DOHH2 (cell line): ENCODE results near the gene IFT57.

ENCODE experiments used
- H3F3A ChIP-seq: fragments of 200-600 bp; sonication (generic), shearing (Covaris generic); 2 replicates; pipeline ENCODE4 v1.6.0; 2016; ENCODE audit warnings: antibody characterized with exemption, mild to moderate bottlenecking; ENCODE audit not compliant: control insufficient read depth, insufficient read depth
- H3K27ac ChIP-seq: fragments of 200-600 bp; sonication (generic); 2 replicates; pipeline ENCODE4 v1.5.1; 2014; ENCODE audit warnings: low read depth, mild to moderate bottlenecking, low read length, moderate library complexity
- H3K27me3 ChIP-seq: fragments of 200-600 bp; sonication (generic); 2 replicates; pipeline ENCODE4 v1.6.1; 2014; ENCODE audit warnings: mild to moderate bottlenecking, low read length, mixed read lengths; ENCODE audit not compliant: control insufficient read depth
- H3K36me3 ChIP-seq: fragments of 200-600 bp; sonication (generic); 2 replicates; pipeline ENCODE4 v1.6.1; 2014; ENCODE audit warnings: mild to moderate bottlenecking, low read length, moderate library complexity, mixed read lengths; ENCODE audit not compliant: control insufficient read depth
- H3K4me1 ChIP-seq: fragments of 200-600 bp; sonication (generic); 2 replicates; pipeline ENCODE4 v1.6.1; 2014; ENCODE audit warnings: mild to moderate bottlenecking, low read length, mixed read lengths; ENCODE audit not compliant: control insufficient read depth
- H3K4me2 ChIP-seq: fragments of 200-600 bp; sonication (generic); 2 replicates; pipeline ENCODE4 v1.6.0; 2014; ENCODE audit warnings: mild to moderate bottlenecking, low read length, moderate library complexity
- H3K4me3 ChIP-seq: fragments of 200-600 bp; sonication (generic); 2 replicates; pipeline ENCODE4 v1.5.1; 2014; ENCODE audit warnings: mild to moderate bottlenecking, low read length, mixed read lengths
- H3K79me2 ChIP-seq: fragments of 200-600 bp; sonication (generic); 2 replicates; pipeline ENCODE4 v1.6.1; 2014; ENCODE audit warnings: mild to moderate bottlenecking, low read length, mixed read lengths; ENCODE audit not compliant: control insufficient read depth
- H3K9me2 ChIP-seq: fragments of 200-600 bp; sonication (generic); replicated peaks from 2 replicates; pipeline ENCODE4 v1.6.1; 2014; ENCODE audit warnings: mild to moderate bottlenecking, low read length, mixed read lengths; ENCODE audit not compliant: control insufficient read depth
- H3K9me3 ChIP-seq: fragments of 200-600 bp; sonication (generic); 2 replicates; pipeline ENCODE4 v1.6.1; 2014; ENCODE audit warnings: antibody characterized with exemption, low read length, mixed read lengths; ENCODE audit not compliant: control insufficient read depth, insufficient read depth
- H4K20me1 ChIP-seq: fragments of 200-600 bp; sonication (generic); 2 replicates; pipeline ENCODE4 v1.6.0; 2014; ENCODE audit warnings: low read depth, mild to moderate bottlenecking, antibody characterized with exemption, low read length, moderate library complexity; ENCODE audit not compliant: control insufficient read depth, insufficient read depth
- EZH2phosphoT487 ChIP-seq: fragments of 200-600 bp; sonication (generic); IDR thresholded peaks from 2 replicates; pipeline ENCODE4 v1.6.1; 2017; ENCODE audit warnings: borderline replicate concordance, mild to moderate bottlenecking, antibody characterized with exemption, low read length, moderate library complexity, mixed read lengths
- TF ChIP-seq, protein P1 (sequence below): fragments of 200-600 bp; sonication (generic); IDR thresholded peaks from one replicate; pipeline ENCODE4 v1.5.1; 2014; ENCODE audit warnings: antibody characterized with exemption, mild to moderate bottlenecking, low read depth, low read length; ENCODE audit not compliant: poor library complexity, severe bottlenecking

The IFT57 gene

DNA sequence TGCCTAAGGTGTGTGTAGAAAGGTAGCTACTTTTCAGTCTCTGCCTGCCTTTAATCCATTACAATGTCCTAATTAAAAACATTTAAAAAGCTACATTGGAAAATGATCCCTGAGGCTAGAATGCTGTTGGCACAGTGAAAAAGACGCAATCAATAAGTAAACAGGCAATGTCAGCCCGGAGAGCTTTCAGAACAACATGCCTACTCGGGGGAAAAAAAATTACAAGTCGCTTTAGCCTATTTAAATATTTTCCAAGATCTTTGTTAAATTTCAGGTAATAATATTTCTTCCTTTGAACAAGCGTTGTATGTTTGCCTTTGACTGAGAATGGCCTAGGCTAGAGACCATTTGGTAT is 84.8 kb downstream of the IFT57 start:
- Histone ChIP-seq H3K36me3 (peaks cover 59% of the 10 kb centered on the region), H4K20me1 (no peaks in the 10 kb centered on the region), H3F3A (no peaks in the 10 kb centered on the region; the same call in 1 of the 2 replicates), H3K27ac (no peak overlapping the region), H3K27me3 (no peaks in the 10 kb centered on the region), H3K79me2 (peaks cover 32% of the 10 kb centered on the region), H3K4me3 (no peak overlapping the region), H3K4me1 (peaks cover 35% of the 10 kb centered on the region), H3K4me2 (no peak overlapping the region), H3K9me2 (no peaks in the 10 kb centered on the region), H3K9me3 (no peaks in the 10 kb centered on the region)
- TF ChIP-seq EZH2phosphoT487: no peak
- TF ChIP-seq, protein P1, sequence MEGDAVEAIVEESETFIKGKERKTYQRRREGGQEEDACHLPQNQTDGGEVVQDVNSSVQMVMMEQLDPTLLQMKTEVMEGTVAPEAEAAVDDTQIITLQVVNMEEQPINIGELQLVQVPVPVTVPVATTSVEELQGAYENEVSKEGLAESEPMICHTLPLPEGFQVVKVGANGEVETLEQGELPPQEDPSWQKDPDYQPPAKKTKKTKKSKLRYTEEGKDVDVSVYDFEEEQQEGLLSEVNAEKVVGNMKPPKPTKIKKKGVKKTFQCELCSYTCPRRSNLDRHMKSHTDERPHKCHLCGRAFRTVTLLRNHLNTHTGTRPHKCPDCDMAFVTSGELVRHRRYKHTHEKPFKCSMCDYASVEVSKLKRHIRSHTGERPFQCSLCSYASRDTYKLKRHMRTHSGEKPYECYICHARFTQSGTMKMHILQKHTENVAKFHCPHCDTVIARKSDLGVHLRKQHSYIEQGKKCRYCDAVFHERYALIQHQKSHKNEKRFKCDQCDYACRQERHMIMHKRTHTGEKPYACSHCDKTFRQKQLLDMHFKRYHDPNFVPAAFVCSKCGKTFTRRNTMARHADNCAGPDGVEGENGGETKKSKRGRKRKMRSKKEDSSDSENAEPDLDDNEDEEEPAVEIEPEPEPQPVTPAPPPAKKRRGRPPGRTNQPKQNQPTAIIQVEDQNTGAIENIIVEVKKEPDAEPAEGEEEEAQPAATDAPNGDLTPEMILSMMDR: no peak

DNA sequence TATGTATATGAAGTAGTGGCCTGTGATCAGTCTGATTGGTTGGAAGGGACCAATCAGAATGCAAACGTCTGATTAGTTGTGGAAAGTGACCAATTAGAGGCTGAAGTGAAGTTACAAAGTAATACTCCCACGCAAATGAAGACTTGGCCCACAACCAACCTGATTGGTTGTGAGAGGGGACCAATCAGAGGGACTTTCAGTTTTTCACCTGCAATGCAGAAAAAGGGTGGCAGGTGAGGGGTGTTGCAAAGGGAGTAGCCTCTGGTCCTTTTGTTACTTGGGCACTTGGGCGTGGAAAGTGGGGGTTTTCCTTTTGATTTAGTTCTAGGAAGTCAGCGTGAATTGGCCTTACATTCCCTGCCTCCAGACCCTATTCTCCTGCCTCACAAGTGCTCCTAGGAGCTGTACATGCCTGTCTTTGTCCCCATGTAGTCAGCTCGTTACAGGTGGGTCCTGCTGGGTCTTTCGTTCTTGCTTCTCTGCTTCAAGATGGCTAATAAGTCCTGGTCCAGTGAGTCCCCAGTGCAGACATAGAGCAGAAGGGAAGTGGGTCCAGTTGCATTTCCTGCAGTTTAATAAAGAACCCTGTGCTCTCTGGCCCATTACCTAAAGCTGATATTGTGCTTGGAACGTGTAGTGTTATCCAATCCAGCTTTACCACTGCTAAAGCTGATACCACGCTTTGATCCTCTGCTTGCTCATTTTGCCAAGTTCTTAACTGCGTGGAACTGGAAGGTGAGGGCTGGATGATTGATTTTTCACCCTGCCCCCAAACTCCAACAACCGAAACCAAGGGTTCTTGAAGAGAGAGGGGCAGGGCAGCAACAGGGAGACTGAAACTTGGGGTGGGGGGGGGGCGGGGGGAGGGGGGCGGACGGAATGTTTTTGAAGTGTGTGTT is 85.4 kb downstream of the IFT57 start:
- TF ChIP-seq, protein P1: no peak
- no peak for TF ChIP-seq EZH2phosphoT487
- Histone ChIP-seq H3K9me2 (no peaks in the 10 kb centered on the region), H4K20me1 (no peaks in the 10 kb centered on the region), H3K4me3 (no peak overlapping the region), H3K4me2 (no peak overlapping the region), H3K36me3 (peaks cover 65% of the 10 kb centered on the region), H3F3A (no peaks in the 10 kb centered on the region), H3K27me3 (no peaks in the 10 kb centered on the region), H3K9me3 (no peaks in the 10 kb centered on the region), H3K79me2 (peaks cover 38% of the 10 kb centered on the region), H3K4me1 (peaks cover 41% of the 10 kb centered on the region), H3K27ac (no peak overlapping the region)

DNA sequence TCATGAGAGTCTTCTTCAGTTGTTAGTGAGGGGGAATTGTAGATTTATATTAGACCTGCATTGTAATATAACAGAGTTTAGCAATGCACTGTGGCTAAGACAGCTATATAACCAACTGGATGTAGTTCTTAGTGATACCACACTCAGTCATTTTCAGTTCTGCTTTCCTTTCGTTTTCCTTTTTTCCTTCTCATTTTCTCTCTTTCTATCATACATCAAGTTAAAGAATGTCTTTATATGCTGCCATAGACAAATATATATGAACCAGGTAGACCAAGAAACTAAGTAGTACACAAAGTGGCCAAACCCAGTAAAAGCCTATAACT is 87.7 kb downstream of the IFT57 start:
- peaks cover 64% of the 10 kb centered on the region for H3K4me1 ChIP-seq
- TF ChIP-seq, protein P1: no peak
- no peak for TF ChIP-seq EZH2phosphoT487

More for the DNA sequence above, 87.7 kb downstream of the IFT57 start:
- no peaks in the 10 kb centered on the region for H3K27me3 ChIP-seq
- no peak overlapping the region for H3K27ac ChIP-seq
- H3K79me2 ChIP-seq: peaks cover 59% of the 10 kb centered on the region
- H3K4me2 ChIP-seq: no peak overlapping the region
- peaks cover 16% of the 10 kb centered on the region for H4K20me1 ChIP-seq
- peaks cover 81% of the 10 kb centered on the region for H3K36me3 ChIP-seq
- no peak overlapping the region for H3K4me3 ChIP-seq
- no peaks in the 10 kb centered on the region for H3K9me3 ChIP-seq
- no peaks in the 10 kb centered on the region for H3K9me2 ChIP-seq
- H3F3A ChIP-seq: peaks cover 9% of the 10 kb centered on the region; the same call in 1 of the 2 replicates
